B cell (primary cell): ENCODE data around the gene ILDR1. TPM values are rescaled to one million over a fixed set of nuclear protein-coding genes. Genes with fewer than 3 reads are reported as not detected.

ENCODE experiments used
- ATAC-seq: fragments of 200-7000 bp; cut with Tn5 transposase; one replicate; pipeline ENCODE4 v1.10.0; 2021; ENCODE audit warnings: low read depth, mild to moderate bottlenecking, moderate number of reproducible peaks, moderate library complexity
- CTCF ChIA-PET: fragments of 350-600 bp; sonication (Branson Sonifier 250); formaldehyde crosslinking; loops from one replicate; lab custom pipeline; 2021; ENCODE audit warnings: antibody characterized with exemption, inconsistent platforms; lab: Charles Lee
- POLR2A ChIA-PET: fragments of 350-600 bp; sonication (Branson Sonifier 250); formaldehyde crosslinking; loops from one replicate; lab custom pipeline; 2021; ENCODE audit warnings: antibody characterized with exemption; lab: Charles Lee
- DNase-seq: peaks from one replicate; pipeline ENCODE4 v3.0.0; 2013
- H2AFZ ChIP-seq: 2 replicates; pipeline ENCODE4 v1.6.1; 2012; ENCODE audit warnings: mild to moderate bottlenecking, low read depth, low read length; ENCODE audit not compliant: insufficient read depth, poor library complexity, severe bottlenecking
- H3K27ac ChIP-seq, 2 donors: 1 replicate in 1 of 2; 2 replicates in 1 of 2; pipeline ENCODE4 v1.5.1; 2012 to 2013; ENCODE audit warnings: low read length in 2 of 2, mild to moderate bottlenecking in 2 of 2, moderate library complexity in 1 of 2
- H3K27me3 ChIP-seq, 4 experiments: fragments of 200-600 bp in 1 of 4; sonication (generic) in 1 of 4; replicated peaks in 1 of 4; 1 replicate in 2 of 4; 2 replicates in 2 of 4; pipeline versions ENCODE4 v1.6.1 to v1.7.0; 2013 to 2016; ENCODE audit warnings: low read length in 3 of 4, mild to moderate bottlenecking in 2 of 4, mixed read lengths in 1 of 4, moderate library complexity in 1 of 4; ENCODE audit not compliant: insufficient read depth in 4 of 4, control insufficient read depth in 3 of 4; ENCODE audit errors: control extremely low read depth in 1 of 4
- H3K36me3 ChIP-seq, 2 experiments: replicated peaks in 1 of 2; 1 replicate in 1 of 2; 2 replicates in 1 of 2; pipeline versions ENCODE4 v1.6.1 to v1.7.1; 2013; ENCODE audit warnings: low read length in 1 of 2; ENCODE audit not compliant: insufficient read depth in 2 of 2, control insufficient read depth in 1 of 2; ENCODE audit errors: control extremely low read depth in 1 of 2, extremely low read depth in 1 of 2
- H3K4me1 ChIP-seq, 2 donors: fragments of 200-600 bp in 1 of 2; sonication (generic) in 1 of 2; 1 replicate in 1 of 2; 2 replicates in 1 of 2; pipeline versions ENCODE4 v1.5.1 to v1.6.1; 2013 to 2017; ENCODE audit warnings: low read length in 2 of 2; ENCODE audit not compliant: control insufficient read depth in 2 of 2, insufficient read depth in 2 of 2
- H3K4me2 ChIP-seq: replicated peaks from 2 replicates; pipeline ENCODE3; 2012; ENCODE audit warnings: mild to moderate bottlenecking, low read depth, low read length; ENCODE audit not compliant: poor library complexity, severe bottlenecking
- H3K4me3 ChIP-seq, 5 experiments: fragments of 200-600 bp in 1 of 5; sonication (generic) in 1 of 5; 1 replicate in 3 of 5; 2 replicates in 2 of 5; pipeline versions ENCODE4 v1.5.1 to v1.7.0; 2011 to 2016; ENCODE audit warnings: low read length in 4 of 5, mild to moderate bottlenecking in 4 of 5, low read depth in 2 of 5, control low read depth in 1 of 5, moderate library complexity in 1 of 5; ENCODE audit not compliant: insufficient read depth in 1 of 5; ENCODE audit errors: control extremely low read depth in 1 of 5, extremely low read depth in 1 of 5
- H3K79me2 ChIP-seq: fragments of 200-600 bp; sonication (generic); one replicate; pipeline ENCODE4 v1.6.0; 2016; ENCODE audit warnings: low read length; ENCODE audit not compliant: control insufficient read depth, insufficient read depth
- H3K9ac ChIP-seq: fragments of 200-600 bp; sonication (generic); 2 replicates; pipeline ENCODE4 v1.6.1; 2017; ENCODE audit warnings: mild to moderate bottlenecking, low read length, moderate library complexity
- H3K9me3 ChIP-seq, 3 donors: one replicate each; pipeline versions ENCODE4 v1.6.1 to v1.7.1; 2013; ENCODE audit warnings: low read length in 2 of 3; ENCODE audit not compliant: control insufficient read depth in 2 of 3, insufficient read depth in 1 of 3; ENCODE audit errors: control extremely low read depth in 1 of 3
- H4K20me1 ChIP-seq: 2 replicates; pipeline ENCODE4 v1.6.0; 2012; ENCODE audit warnings: mild to moderate bottlenecking, low read length; ENCODE audit not compliant: insufficient read depth, control insufficient read depth, poor library complexity, severe bottlenecking
- H3K27ac Mint-ChIP-seq: one replicate; pipeline ENCODE4 v1.8.0; 2021; ENCODE audit warnings: mixed read lengths
- H3K27me3 Mint-ChIP-seq: one replicate; pipeline ENCODE4 v1.8.0; 2021; ENCODE audit warnings: mixed read lengths
- H3K4me1 Mint-ChIP-seq: one replicate; pipeline ENCODE4 v1.8.0; 2021; ENCODE audit warnings: mixed read lengths
- H3K4me3 Mint-ChIP-seq: one replicate; pipeline ENCODE4 v1.8.0; 2021; ENCODE audit warnings: mixed read lengths
- H3K9me3 Mint-ChIP-seq: one replicate; pipeline ENCODE4 v1.8.0; 2022; ENCODE audit warnings: mixed read lengths; ENCODE audit not compliant: insufficient read depth
- CTCF ChIP-seq: fragments of 200-600 bp; IDR thresholded peaks from one replicate; pipeline ENCODE4 v1.8.0; 2022; ENCODE audit warnings: antibody characterized with exemption, mild to moderate bottlenecking
- EZH2 ChIP-seq: IDR thresholded peaks from 2 replicates; pipeline ENCODE4 v1.6.1; 2012; ENCODE audit warnings: borderline replicate concordance, low read depth, mild to moderate bottlenecking, moderate library complexity, low read length; ENCODE audit not compliant: insufficient read depth, poor library complexity, severe bottlenecking
- WGBS: methylation state at CpG from one replicate; pipeline ENCODE4 v1.1.5; 2013; ENCODE audit warnings: missing lambda C conversion rate; ENCODE audit not compliant: insufficient coverage; 5-methylcytosine and 5-hydroxymethylcytosine counted together
- intact Hi-C: fragments of 100-400 bp; cut with micrococcal nuclease; formaldehyde crosslinking; loops from one replicate; pipeline ENCODE4 v1.10.0; 2022
- polyA plus RNA-seq: library from polyadenylated mRNA; depleted of rRNA; stranded (reverse); fragments of >200 nt; gene quantifications from 2 replicates; pipeline ENCODE4 v1.2.3, GENCODE V29; 2012
- total RNA-seq, 2 donors: library from RNA; stranded (reverse); fragments of 120-200 nt in 1 of 2; gene quantifications; 1 replicate in 1 of 2; 2 replicates in 1 of 2; pipeline versions ENCODE4 v1.2.3 to v1.2.4, GENCODE V29; 2013 to 2022

ILDR1 gene
- total and polyA plus RNA-seq, 2 donors (not counting 1 experiment from before 2014, with no cell fraction given) = 1.9 to 4.7 TPM

DNA sequence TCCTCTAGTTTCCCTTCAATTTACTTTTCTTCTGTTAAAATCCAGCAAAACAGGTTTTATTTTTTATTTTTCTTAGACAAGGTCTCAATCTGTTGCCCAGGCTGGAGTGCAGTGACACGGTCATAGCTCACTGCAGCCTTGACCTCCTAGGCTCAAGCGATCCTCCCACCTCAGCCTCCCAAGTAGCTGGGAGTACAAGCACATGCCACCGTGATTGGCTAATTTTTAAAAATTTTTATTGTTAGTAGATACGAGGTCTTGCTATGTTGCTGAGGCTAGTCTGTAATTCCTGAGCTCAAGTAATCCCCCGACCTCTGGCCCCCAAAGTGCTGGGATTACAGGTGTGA, 41.6 kb downstream of the ILDR1 start:
- H3K9ac ChIP-seq = peak overlapping the region; percentile 11
- H3K27me3 ChIP-seq = no peaks in the 10 kb centered on the region
- H3K36me3 ChIP-seq = peaks cover 0 to 3% of the 10 kb centered on the region in 2 experiments
- H3K27me3 Mint-ChIP-seq = no peaks in the 10 kb centered on the region
- H3K4me3 Mint-ChIP-seq = no peak overlapping the region
- peak overlapping the region; percentile 66 for H3K27ac Mint-ChIP-seq
- H3K4me3 ChIP-seq = no peak overlapping the region
- TF ChIP-seq CTCF = no peak
- TF ChIP-seq EZH2 = no peak
- peaks cover 4% of the 10 kb centered on the region for H3K9me3 Mint-ChIP-seq
- CTCF ChIA-PET = interaction anchor here (1.1 kb wide), 1 partner anchor 96 kb away, joined by 4 read pairs; no protein-coding TSS in a partner anchor
- H3K4me1 Mint-ChIP-seq = peaks cover 25% of the 10 kb centered on the region
- peaks cover 4 to 19% of the 10 kb centered on the region in 2 donors for H3K4me1 ChIP-seq
- ATAC-seq = no peak
- POLR2A ChIA-PET = no interaction called here
- no CpG with 5 or more reads among the region's 5 CpGs for WGBS
- peaks cover 5 to 11% (median 9%) of the 10 kb centered on the region in 3 donors for H3K9me3 ChIP-seq
- no peaks in the 10 kb centered on the region for H3K79me2 ChIP-seq
- peak overlapping the region in 1 of 2 donors; percentile 29 for H3K27ac ChIP-seq
- H4K20me1 ChIP-seq = no peaks in the 10 kb centered on the region
- DNase-seq = no peak
- peak overlapping the region; percentile 29 for H3K4me2 ChIP-seq
- peak overlapping the region; percentile 45 for H2AFZ ChIP-seq
- intact Hi-C loops = no loop called here

DNA sequence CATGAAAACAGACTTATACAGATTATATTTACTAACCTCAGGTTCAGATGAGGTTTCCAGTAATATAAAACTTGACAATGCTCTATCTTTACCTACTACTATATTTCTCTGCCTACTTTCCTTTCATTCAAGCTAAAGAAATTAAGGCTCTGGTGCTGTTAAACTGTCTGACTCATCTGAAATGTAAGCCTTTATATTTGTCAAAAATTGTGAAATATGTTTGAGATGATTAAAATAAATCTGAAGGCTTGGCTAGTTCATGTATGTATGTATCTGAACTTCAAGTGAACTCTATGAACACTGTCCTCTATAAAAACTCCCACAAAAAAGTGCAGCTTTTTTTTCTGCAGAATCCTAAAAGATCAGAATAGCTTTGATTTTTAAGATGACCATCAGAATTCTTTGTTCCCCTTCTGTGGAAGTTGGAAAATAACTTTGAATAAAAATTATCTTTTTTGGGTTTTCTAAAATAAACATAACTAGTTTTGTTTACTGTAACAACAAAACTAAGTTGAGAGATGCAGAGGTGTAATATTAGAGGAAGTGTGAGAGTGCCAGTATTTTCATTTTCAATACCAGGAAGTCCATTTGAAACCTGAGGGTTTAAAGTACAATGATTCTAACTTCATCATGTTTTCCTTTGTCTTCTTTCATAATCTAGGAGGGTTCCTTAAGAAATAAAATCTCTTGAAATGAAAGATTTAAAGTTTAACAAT, 42.2 kb downstream of the ILDR1 start:
- Histone ChIP-seq H3K9ac (peak overlapping the region; percentile 11), H4K20me1 (no peaks in the 10 kb centered on the region), H2AFZ (peak overlapping the region; percentile 45), H3K79me2 (no peaks in the 10 kb centered on the region), H3K4me1 (peaks cover 4 to 19% of the 10 kb centered on the region in 2 donors), H3K4me3 (no peak overlapping the region), H3K36me3 (peaks cover 0 to 3% of the 10 kb centered on the region in 2 experiments), H3K27ac (peak overlapping the region in 1 of 2 donors; percentile 29), H3K27me3 (no peaks in the 10 kb centered on the region), H3K4me2 (peak overlapping the region; percentile 29), H3K9me3 (peaks cover 5 to 11% (median 9%) of the 10 kb centered on the region in 3 donors)
- Mint-ChIP-seq H3K4me3 (no peak overlapping the region), H3K27ac (peak overlapping the region; percentile 4), H3K27me3 (no peaks in the 10 kb centered on the region), H3K9me3 (peaks cover 4% of the 10 kb centered on the region), H3K4me1 (peaks cover 25% of the 10 kb centered on the region)
- CTCF ChIA-PET = interaction anchor here (1.1 kb wide), 1 partner anchor 95 kb away, joined by 4 read pairs; no protein-coding TSS in a partner anchor
- DNase-seq (no peak), ATAC-seq (no peak)
- intact Hi-C loops = no loop called here
- TF ChIP-seq CTCF (no peak), EZH2 (no peak)
- POLR2A ChIA-PET = interaction anchor here (0.8 to 1.4 kb wide), 2 partner anchors 12 to 98 kb away, joined by 3 read pairs; no protein-coding TSS in a partner anchor
